ENCODE data around the gene WNT2B.
A peak's percentile ranks its signal among the peaks of the same experiment; 100 is the strongest.

WNT2B gene

GRCh38 chr1:112542206-112542973 is 33.6 kb downstream of the WNT2B start:
- Histone ChIP-seq H3K27ac (no peak overlapping the region), H3K4me1 (peaks cover 0 to 27% (median 3%) of the 10 kb centered on the region in 4 donors), H3K27me3 (no peaks in the 10 kb centered on the region), H3K4me3 (no peak overlapping the region), H3K9me3 (no peaks in the 10 kb centered on the region), H3K36me3 (peaks cover 10 to 36% (median 20%) of the 10 kb centered on the region in 3 donors)
- DNase-seq, result no peak
- TF ChIP-seq CTCF (IDR thresholded peaks at IDR 0.05), result no peak
- intact Hi-C loops (cut with DNase I; ENCODE audit: low total_unique reads), result no loop called here

- H3K36me3 ChIP-seq, result peaks cover 10 to 39% (median 13%) of the 10 kb centered on the region in 3 donors
- H3K4me1 ChIP-seq, result peaks cover 0 to 27% (median 3%) of the 10 kb centered on the region in 4 donors
- DNase-seq, result no peak
- TF ChIP-seq CTCF (IDR thresholded peaks at IDR 0.05), result no peak
- H3K27ac ChIP-seq, result peak overlapping the region; percentile 48 to 64
- no peaks in the 10 kb centered on the region for H3K9me3 ChIP-seq
- H3K4me3 ChIP-seq, result no peak overlapping the region
- intact Hi-C loops (cut with DNase I; ENCODE audit: low total_unique reads), result no loop called here
- no peaks in the 10 kb centered on the region for H3K27me3 ChIP-seq
Measured at GRCh38 chr1:112544011-112544688, 35.4 kb downstream of the WNT2B start.

- H3K4me3 ChIP-seq, result no peak overlapping the region
- no peaks in the 10 kb centered on the region for H3K27me3 ChIP-seq
- H3K36me3 ChIP-seq, result peaks cover 11 to 34% (median 15%) of the 10 kb centered on the region in 3 donors
- TF ChIP-seq CTCF (IDR thresholded peaks at IDR 0.05), result no peak
- H3K4me1 ChIP-seq, result peaks cover 0 to 27% (median 3%) of the 10 kb centered on the region in 4 donors
- H3K9me3 ChIP-seq, result no peaks in the 10 kb centered on the region
- intact Hi-C loops (cut with DNase I; ENCODE audit: low total_unique reads), result no loop called here
- H3K27ac ChIP-seq, result peak overlapping the region; percentile 48 to 64
- no peak for DNase-seq
Measured at GRCh38 chr1:112544751-112545150, 36.0 kb downstream of the WNT2B start.

- Histone ChIP-seq H3K4me3 (no peak overlapping the region), H3K4me1 (peaks cover 0 to 17% (median 3%) of the 10 kb centered on the region in 4 donors), H3K36me3 (peaks cover 7 to 21% (median 12%) of the 10 kb centered on the region in 3 donors), H3K27me3 (no peaks in the 10 kb centered on the region), H3K27ac (peak overlapping the region in 1 of 2 donors; percentile 4), H3K9me3 (no peaks in the 10 kb centered on the region)
- TF ChIP-seq CTCF (IDR thresholded peaks at IDR 0.05), result no peak
- DNase-seq, result no peak
- intact Hi-C loops (cut with DNase I; ENCODE audit: low total_unique reads), result no loop called here
Measured at GRCh38 chr1:112546076-112546475, 37.3 kb downstream of the WNT2B start.

- Histone ChIP-seq H3K27me3 (no peaks in the 10 kb centered on the region), H3K9me3 (no peaks in the 10 kb centered on the region), H3K4me1 (peaks cover 0 to 17% (median 3%) of the 10 kb centered on the region in 4 donors), H3K4me3 (no peak overlapping the region), H3K27ac (no peak overlapping the region), H3K36me3 (peaks cover 0 to 19% (median 8%) of the 10 kb centered on the region in 3 donors)
- TF ChIP-seq CTCF (IDR thresholded peaks at IDR 0.05), result no peak
- no peak for DNase-seq
- intact Hi-C loops (cut with DNase I; ENCODE audit: low total_unique reads), result no loop called here
Measured at GRCh38 chr1:112548547-112548946, 39.8 kb downstream of the WNT2B start.

Data from tibial artery (tissue), 4 donors.